Karpas-422 (cell line): ENCODE data around the gene DERA. TPM values are rescaled to one million over a fixed set of nuclear protein-coding genes. Genes with fewer than 3 reads are reported as not detected.
"Not testable (repeated sequence)": the region's sequence is repeated elsewhere in the genome, so short reads cannot be mapped to it uniquely, and the experiment has no call there.

ENCODE experiments used
- DNase-seq: peaks from one replicate; pipeline ENCODE4 v3.0.0-alpha.2; 2015
- H2AFZ ChIP-seq: fragments of 200-600 bp; sonication (generic); 2 replicates; pipeline ENCODE4 v1.6.1; 2014; ENCODE audit warnings: antibody characterized with exemption, low read length, mixed read lengths
- H3K27ac ChIP-seq: fragments of 200-600 bp; sonication (generic); 2 replicates; pipeline ENCODE4 v1.5.1; 2014; ENCODE audit warnings: mild to moderate bottlenecking, low read length, moderate library complexity
- H3K27me3 ChIP-seq: fragments of 200-600 bp; sonication (generic); 2 replicates; pipeline ENCODE4 v1.6.1; 2014; ENCODE audit warnings: low read length, mixed read lengths
- H3K36me3 ChIP-seq: fragments of 200-600 bp; sonication (generic); 2 replicates; pipeline ENCODE4 v1.6.1; 2014; ENCODE audit warnings: low read length, mixed read lengths; ENCODE audit not compliant: insufficient read depth
- H3K4me1 ChIP-seq: fragments of 200-600 bp; sonication (generic); 2 replicates; pipeline ENCODE4 v1.6.1; 2014; ENCODE audit warnings: mild to moderate bottlenecking, low read length, mixed read lengths
- H3K4me2 ChIP-seq: fragments of 200-600 bp; sonication (generic); 2 replicates; pipeline ENCODE4 v1.6.1; 2014; ENCODE audit warnings: low read length, low read depth, mild to moderate bottlenecking; ENCODE audit not compliant: poor library complexity, severe bottlenecking
- H3K4me3 ChIP-seq: fragments of 200-600 bp; sonication (generic); 2 replicates; pipeline ENCODE4 v1.5.1; 2014; ENCODE audit warnings: mild to moderate bottlenecking, antibody characterized with exemption, low read length, mixed read lengths
- H3K79me2 ChIP-seq: fragments of 200-600 bp; sonication (generic); 2 replicates; pipeline ENCODE4 v1.6.1; 2014; ENCODE audit warnings: mild to moderate bottlenecking, low read length, mixed read lengths
- H3K9ac ChIP-seq: fragments of 200-600 bp; sonication (generic); 2 replicates; pipeline ENCODE4 v1.6.0; 2014; ENCODE audit warnings: low read length
- H3K9me2 ChIP-seq: fragments of 200-600 bp; sonication (generic), shearing (Covaris generic); replicated peaks from 2 replicates; pipeline ENCODE4 v1.6.0; 2014; ENCODE audit warnings: mild to moderate bottlenecking, low read length, moderate library complexity; ENCODE audit not compliant: insufficient read depth
- H3K9me3 ChIP-seq: fragments of 300-700, 200-600 bp; sonication (generic); 2 replicates; pipeline ENCODE4 v1.6.1; 2014; ENCODE audit warnings: low read length, mixed read lengths
- H4K20me1 ChIP-seq: fragments of 200-600 bp; sonication (generic); 2 replicates; pipeline ENCODE4 v1.6.1; 2014; ENCODE audit warnings: mild to moderate bottlenecking, antibody characterized with exemption, low read length, low read depth; ENCODE audit not compliant: insufficient read depth
- total RNA-seq: library from RNA; depleted of rRNA; stranded (reverse); fragments of >200 nt; shearing (Covaris generic); gene quantifications from 2 replicates; pipeline ENCODE4 v1.2.3, GENCODE V29; 2014; ENCODE audit warnings: low replicate concordance

Gene DERA
- total RNA-seq, 1 experiment from 2014 or later: 11.1 TPM

GRCh38 chr12:16006752-16007151 lies 95.6 kb downstream of the DERA start:
- Histone ChIP-seq H3K27ac (no peak overlapping the region), H3K4me1 (no peaks in the 10 kb centered on the region), H2AFZ (no peak overlapping the region), H3K36me3 (no peaks in the 10 kb centered on the region), H3K9ac (no peak overlapping the region), H3K4me3 (no peak overlapping the region), H3K27me3 (no peaks in the 10 kb centered on the region), H4K20me1 (no peaks in the 10 kb centered on the region), H3K79me2 (no peaks in the 10 kb centered on the region), H3K9me2 (no peaks in the 10 kb centered on the region), H3K9me3 (no peaks in the 10 kb centered on the region), H3K4me2 (no peak overlapping the region)
- DNase-seq: no peak

DNA sequence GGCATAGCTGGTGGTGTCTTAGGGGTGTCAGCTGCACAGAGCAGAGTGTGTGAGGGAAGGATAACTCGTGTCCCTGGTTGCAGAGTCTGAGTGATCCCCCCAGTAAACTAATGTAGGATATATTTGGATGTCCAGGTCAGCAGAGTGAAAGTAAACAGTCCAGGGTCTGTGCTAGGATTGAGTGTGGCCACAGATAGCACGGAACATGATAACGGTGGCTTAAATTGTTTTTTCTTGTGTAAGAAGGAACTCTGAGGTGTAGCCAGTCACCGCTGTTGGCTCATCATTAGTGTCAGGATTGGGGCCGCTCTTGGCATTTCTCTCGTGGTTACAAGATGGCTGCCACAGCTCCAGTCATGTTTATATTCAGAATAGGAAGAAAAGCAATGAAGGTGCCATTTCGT lies 97.3 kb downstream of the DERA start:
- Histone ChIP-seq H2AFZ (no peak overlapping the region), H3K79me2 (no peaks in the 10 kb centered on the region)

GRCh38 chr12:16012117-16012516 lies 101.0 kb downstream of the DERA start:
- Histone ChIP-seq H3K9me3 (peaks cover 6% of the 10 kb centered on the region; the same call in 1 of the 2 replicates), H3K9me2 (no peaks in the 10 kb centered on the region), H2AFZ (no peak overlapping the region), H3K9ac (no peak overlapping the region), H3K27ac (no peak overlapping the region), H3K79me2 (no peaks in the 10 kb centered on the region), H4K20me1 (no peaks in the 10 kb centered on the region), H3K4me3 (no peak overlapping the region), H3K4me1 (no peaks in the 10 kb centered on the region), H3K4me2 (no peak overlapping the region), H3K27me3 (no peaks in the 10 kb centered on the region), H3K36me3 (no peaks in the 10 kb centered on the region)
- no peak for DNase-seq

More for the DNA sequence above, 97.3 kb downstream of the DERA start:
- Histone ChIP-seq H3K4me3 (no peak overlapping the region), H3K9ac (no peak overlapping the region), H3K4me2 (no peak overlapping the region), H3K9me3 (no peaks in the 10 kb centered on the region), H3K36me3 (no peaks in the 10 kb centered on the region), H3K27ac (no peak overlapping the region), H3K27me3 (no peaks in the 10 kb centered on the region), H3K4me1 (no peaks in the 10 kb centered on the region), H4K20me1 (no peaks in the 10 kb centered on the region), H3K9me2 (no peaks in the 10 kb centered on the region)
- DNase-seq: no peak

- not testable (repeated sequence) for H3K27me3 ChIP-seq, DNase-seq, H3K4me2 ChIP-seq, H3K27ac ChIP-seq, H3K36me3 ChIP-seq, H2AFZ ChIP-seq, H3K9ac ChIP-seq, H3K4me3 ChIP-seq, H4K20me1 ChIP-seq, H3K9me2 ChIP-seq, H3K4me1 ChIP-seq, H3K79me2 ChIP-seq, H3K9me3 ChIP-seq
Observed at GRCh38 chr12:16013722-16014121, 102.6 kb downstream of the DERA start.

DNA sequence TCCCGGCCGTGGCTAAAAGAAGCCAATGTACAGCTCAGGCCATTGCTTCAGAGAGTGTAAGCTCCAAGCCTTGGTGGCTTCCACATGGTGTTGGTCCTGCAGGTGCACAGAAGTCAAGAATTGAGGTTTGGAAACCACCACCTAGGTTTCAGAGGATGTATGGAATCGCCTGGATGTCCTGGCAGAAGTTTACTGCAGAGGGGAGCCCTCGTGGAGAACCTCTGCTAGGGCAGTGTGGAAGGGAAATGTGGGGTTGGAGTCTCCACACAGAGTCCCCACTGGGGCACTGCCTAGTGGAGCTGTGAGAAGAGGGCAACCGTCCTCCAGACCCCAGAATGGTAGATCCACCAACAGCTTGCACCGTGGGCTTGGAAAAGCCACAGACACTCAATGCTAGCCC lies 103.3 kb downstream of the DERA start:
- H3K4me2 ChIP-seq, H3K9ac ChIP-seq, H3K36me3 ChIP-seq, H4K20me1 ChIP-seq, H3K9me2 ChIP-seq, DNase-seq, H3K4me1 ChIP-seq, H3K27me3 ChIP-seq, H3K79me2 ChIP-seq, H3K27ac ChIP-seq, H3K4me3 ChIP-seq, H2AFZ ChIP-seq, H3K9me3 ChIP-seq: not testable (repeated sequence)

DNA sequence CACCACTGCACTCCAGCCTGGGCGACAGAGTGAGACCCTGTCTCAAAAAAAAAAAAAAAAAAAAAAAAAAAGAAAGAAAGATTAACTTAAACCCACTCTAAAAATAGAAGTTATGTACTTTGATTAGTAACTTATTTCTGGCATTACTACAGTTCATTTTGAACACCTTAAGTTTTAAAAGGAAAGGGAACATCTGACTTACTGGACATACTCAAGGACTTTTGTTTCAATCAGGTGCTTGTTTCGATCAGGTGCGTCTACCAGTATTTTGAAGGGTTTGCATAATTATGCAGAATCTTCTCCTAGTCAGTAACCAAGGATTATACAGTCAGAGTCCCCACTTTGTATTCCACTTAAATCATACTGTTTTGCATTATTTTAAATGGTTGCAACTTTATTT lies 105.6 kb downstream of the DERA start:
- Histone ChIP-seq H3K79me2 (no peaks in the 10 kb centered on the region), H4K20me1 (no peaks in the 10 kb centered on the region), H3K9ac (no peak overlapping the region), H3K4me1 (no peaks in the 10 kb centered on the region; the same call in 1 of the 2 replicates), H3K27ac (no peak overlapping the region), H3K4me3 (no peak overlapping the region), H3K9me3 (peaks cover 6% of the 10 kb centered on the region; the same call in 1 of the 2 replicates), H3K27me3 (no peaks in the 10 kb centered on the region), H3K9me2 (no peaks in the 10 kb centered on the region), H2AFZ (no peak overlapping the region), H3K4me2 (no peak overlapping the region), H3K36me3 (no peaks in the 10 kb centered on the region)
- no peak for DNase-seq

DNA sequence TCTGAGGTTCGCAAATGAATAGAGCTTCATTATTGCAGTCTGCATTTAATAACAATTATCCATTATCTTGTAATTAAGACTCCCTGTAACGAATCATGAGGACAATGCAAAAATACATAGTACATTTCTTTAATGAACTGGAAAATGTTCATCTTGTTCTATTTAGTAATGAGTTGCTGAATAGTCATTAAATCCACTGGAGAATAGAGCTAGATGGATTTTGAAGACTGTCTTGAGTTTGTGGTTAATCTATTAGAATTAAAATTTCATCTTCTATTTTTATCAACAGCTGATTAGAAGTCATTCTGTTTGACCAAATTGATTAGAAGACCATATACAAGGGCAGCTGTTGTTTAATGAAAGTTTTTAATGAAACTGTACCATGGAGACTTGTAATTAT lies 107.2 kb downstream of the DERA start:
- Histone ChIP-seq H3K27ac (no peak overlapping the region), H3K36me3 (no peaks in the 10 kb centered on the region), H2AFZ (no peak overlapping the region), H3K4me2 (no peak overlapping the region), H3K4me3 (no peak overlapping the region), H3K9me3 (peaks cover 6% of the 10 kb centered on the region; the same call in 1 of the 2 replicates), H4K20me1 (no peaks in the 10 kb centered on the region), H3K9ac (no peak overlapping the region), H3K9me2 (no peaks in the 10 kb centered on the region), H3K27me3 (no peaks in the 10 kb centered on the region), H3K4me1 (no peaks in the 10 kb centered on the region; the same call in 1 of the 2 replicates), H3K79me2 (no peaks in the 10 kb centered on the region)
- DNase-seq: no peak

GRCh38 chr12:16019136-16019535 lies 108.0 kb downstream of the DERA start:
- H3K9me3 ChIP-seq: peaks cover 3% of the 10 kb centered on the region; the same call in 1 of the 2 replicates
- H3K27ac ChIP-seq: no peak overlapping the region
- no peak overlapping the region for H3K4me2 ChIP-seq
- H3K4me1 ChIP-seq: no peaks in the 10 kb centered on the region; the same call in 1 of the 2 replicates
- no peaks in the 10 kb centered on the region for H3K36me3 ChIP-seq
- H4K20me1 ChIP-seq: no peaks in the 10 kb centered on the region
- DNase-seq: no peak
- no peak overlapping the region for H3K9ac ChIP-seq
- H3K79me2 ChIP-seq: no peaks in the 10 kb centered on the region
- no peak overlapping the region for H2AFZ ChIP-seq
- H3K4me3 ChIP-seq: no peak overlapping the region
- H3K9me2 ChIP-seq: no peaks in the 10 kb centered on the region
- H3K27me3 ChIP-seq: no peaks in the 10 kb centered on the region

GRCh38 chr12:16020031-16020430 lies 108.9 kb downstream of the DERA start:
- Histone ChIP-seq H3K27me3 (no peaks in the 10 kb centered on the region), H3K4me2 (no peak overlapping the region), H3K4me3 (no peak overlapping the region), H3K4me1 (no peaks in the 10 kb centered on the region; the same call in 1 of the 2 replicates), H3K9me3 (no peaks in the 10 kb centered on the region; the same call in 1 of the 2 replicates), H2AFZ (no peak overlapping the region), H3K27ac (no peak overlapping the region), H3K36me3 (no peaks in the 10 kb centered on the region), H3K9me2 (no peaks in the 10 kb centered on the region), H3K79me2 (no peaks in the 10 kb centered on the region), H4K20me1 (no peaks in the 10 kb centered on the region), H3K9ac (no peak overlapping the region)
- DNase-seq: no peak
